Fibroblast of the conjunctiva (primary cell): ENCODE results near the gene MTRF1L.
"Not testable (repeated sequence)": the region's sequence is repeated elsewhere in the genome, so short reads cannot be mapped to it uniquely, and the experiment has no call there.

Source experiments
- DNase-seq: peaks from one replicate; pipeline ENCODE4 v3.0.0-alpha.2; 2010; ENCODE audit warnings: low read depth

MTRF1L gene

GRCh38 chr6:152969688-152970418 is 32.7 kb downstream of the MTRF1L start:
- DNase-seq: no peak

GRCh38 chr6:152966168-152966894 is 36.2 kb downstream of the MTRF1L start:
- not testable (repeated sequence) for DNase-seq

- DNase-seq: no peak
Measured at GRCh38 chr6:152959333-152959732, 43.2 kb downstream of the MTRF1L start.

- DNase-seq: no peak
Measured at GRCh38 chr6:152957796-152958195, 44.7 kb downstream of the MTRF1L start.

- DNase-seq: no peak
Measured at GRCh38 chr6:152954443-152954842, 48.1 kb downstream of the MTRF1L start.

- DNase-seq: peak; percentile 37
Measured at GRCh38 chr6:152952866-152953509, 49.5 kb downstream of the MTRF1L start.

DNA sequence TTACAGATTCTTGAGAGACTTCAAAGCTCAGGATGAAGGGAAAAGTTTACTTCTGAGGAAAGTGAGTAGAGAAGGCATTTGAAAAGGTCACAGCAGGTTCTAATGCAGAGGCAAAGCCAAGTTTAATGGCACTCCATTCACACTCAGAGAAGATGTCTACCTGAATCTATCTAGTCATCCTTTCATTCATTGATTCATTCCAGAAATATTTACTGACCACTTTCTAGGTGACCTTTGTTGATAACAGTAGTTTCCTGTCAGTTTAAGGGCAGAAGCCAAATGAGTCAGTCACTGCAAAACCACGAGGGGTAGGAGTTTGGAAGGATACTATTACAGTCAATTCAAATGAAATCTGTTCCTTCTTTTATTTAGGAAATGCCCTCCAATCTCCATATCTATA is 50.5 kb downstream of the MTRF1L start:
- DNase-seq: no peak

GRCh38 chr6:152950240-152950639 is 52.3 kb downstream of the MTRF1L start:
- no peak for DNase-seq

DNA sequence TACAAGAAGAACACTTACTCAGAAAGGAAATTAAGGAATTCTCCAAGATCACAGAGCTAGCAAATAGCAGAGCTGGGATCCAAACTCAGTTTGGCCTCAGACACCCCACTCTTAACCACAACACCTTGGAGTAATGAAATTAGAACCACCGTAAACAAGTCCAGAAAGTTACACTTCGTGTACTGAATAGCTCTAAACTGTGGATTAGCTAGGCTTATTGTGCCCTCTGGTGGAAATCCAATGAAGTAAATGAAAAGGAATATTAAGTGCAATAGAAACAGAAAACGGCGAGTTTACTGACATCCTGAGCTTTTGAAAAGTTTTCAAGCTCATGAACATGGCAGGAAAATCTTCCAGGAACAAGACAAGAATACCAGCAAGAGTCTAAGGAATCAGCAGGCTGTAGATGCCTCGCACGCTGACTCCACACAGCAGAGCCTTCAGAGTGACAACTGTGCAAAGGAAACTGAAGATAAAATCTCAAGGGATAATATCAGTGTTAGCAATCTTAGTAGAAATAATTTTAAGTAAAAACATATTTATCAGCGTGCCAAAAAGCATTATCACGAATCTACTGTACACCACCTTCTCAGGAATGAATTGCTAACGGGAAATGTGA is 54.2 kb downstream of the MTRF1L start:
- peak; percentile 33 for DNase-seq

DNA sequence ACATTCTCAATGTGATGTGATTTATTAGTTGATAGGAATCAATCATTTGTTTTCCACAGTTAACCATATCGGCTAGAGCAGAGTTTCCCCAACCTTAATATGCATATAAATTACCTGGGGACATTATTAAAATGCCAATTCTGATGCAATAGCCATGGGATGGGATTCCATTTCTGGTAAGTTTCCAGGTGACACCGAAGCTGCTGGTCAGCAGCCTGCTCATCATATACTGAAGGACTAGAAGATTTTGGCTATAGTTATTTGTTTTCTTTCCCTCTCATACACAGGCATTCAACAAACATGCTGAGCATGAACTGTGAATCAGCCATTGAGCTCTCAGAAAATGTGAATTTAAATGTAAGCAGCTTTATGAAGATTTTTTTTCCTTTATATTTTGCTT is 55.5 kb downstream of the MTRF1L start:
- DNase-seq: no peak

GRCh38 chr6:152946484-152946883 is 56.0 kb downstream of the MTRF1L start:
- DNase-seq: no peak

DNA sequence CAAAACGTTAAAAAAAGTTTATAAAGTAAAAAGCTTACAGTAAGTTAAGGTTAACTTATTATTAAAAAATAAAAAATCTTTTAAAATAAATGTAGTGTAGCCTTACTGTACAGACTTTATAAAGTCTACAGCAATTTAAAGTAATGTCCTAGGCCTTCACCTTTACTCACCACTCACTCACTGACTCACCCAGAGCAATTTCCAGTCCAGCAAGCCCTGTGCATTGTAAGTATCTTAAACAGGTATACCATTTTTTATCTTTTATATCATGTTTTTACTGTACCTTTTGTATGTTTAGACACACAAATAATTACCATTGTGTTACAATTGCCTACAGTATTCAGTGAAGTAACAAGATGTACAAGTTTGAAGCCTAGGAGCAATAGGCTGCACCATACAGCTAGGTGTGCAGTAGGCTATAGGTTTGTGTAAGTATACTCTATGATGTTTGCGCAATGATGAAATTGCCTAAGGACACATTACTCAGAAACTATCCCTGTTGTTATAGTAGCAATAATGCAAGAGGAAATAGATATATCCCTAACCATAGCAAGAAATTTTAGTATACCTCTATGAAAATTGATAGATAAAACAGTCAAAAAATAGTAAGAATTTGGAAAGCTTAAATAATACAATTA is 59.1 kb downstream of the MTRF1L start:
- no peak for DNase-seq

DNA sequence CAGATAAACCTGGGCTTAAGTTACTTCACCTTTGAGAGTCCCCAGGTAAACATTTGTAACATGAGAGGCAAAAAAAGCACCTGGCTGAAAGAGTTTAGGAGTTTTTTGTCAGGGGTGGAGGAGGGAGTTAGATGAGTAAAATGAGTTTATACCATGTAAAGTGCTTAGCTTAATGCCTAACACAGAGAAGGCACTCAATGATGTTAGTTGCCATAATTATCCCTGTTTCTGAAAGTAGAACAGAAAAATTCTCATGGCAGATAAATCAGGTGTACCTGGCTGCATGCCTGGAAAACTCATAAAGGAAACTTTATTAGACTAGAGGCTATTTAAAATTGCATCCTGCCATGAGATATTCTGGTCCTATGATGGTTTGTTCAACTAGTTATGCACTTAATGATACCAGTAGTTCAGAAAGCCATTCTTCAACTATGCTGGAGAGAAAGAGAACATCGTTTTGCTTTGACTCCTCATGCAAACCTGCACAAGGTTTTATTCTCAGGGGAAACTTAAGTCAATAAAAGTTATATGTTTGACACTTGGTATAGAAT is 60.1 kb downstream of the MTRF1L start:
- DNase-seq: no peak

DNA sequence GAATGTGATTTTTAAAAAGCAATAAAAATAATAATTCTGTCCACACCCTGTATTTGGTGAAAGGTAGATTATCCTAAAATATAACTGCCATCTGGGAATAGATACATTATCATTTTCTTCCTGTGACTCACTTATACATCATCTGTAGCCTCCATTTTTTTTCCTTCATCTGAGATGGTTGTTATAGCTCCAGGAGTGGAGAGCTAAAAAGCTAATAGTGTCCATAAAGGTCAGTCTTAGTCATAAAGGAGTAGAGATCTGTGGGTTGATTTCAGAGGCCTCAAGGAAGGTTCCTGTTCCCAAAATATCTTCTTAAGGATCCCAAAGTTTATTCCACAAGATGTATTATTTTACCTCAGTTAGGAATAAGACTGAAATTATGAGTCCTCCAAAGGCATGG is 60.8 kb downstream of the MTRF1L start:
- DNase-seq: no peak
